GM15510 (cell line): ENCODE results near the gene CDC42SE2.

Experiments
- POLR2A ChIP-seq: IDR thresholded peaks from 3 replicates; pipeline ENCODE4 v1.6.1; 2011; ENCODE audit warnings: borderline replicate concordance; ENCODE audit not compliant: insufficient read length; ENCODE audit errors: extremely low read depth

Gene CDC42SE2

DNA sequence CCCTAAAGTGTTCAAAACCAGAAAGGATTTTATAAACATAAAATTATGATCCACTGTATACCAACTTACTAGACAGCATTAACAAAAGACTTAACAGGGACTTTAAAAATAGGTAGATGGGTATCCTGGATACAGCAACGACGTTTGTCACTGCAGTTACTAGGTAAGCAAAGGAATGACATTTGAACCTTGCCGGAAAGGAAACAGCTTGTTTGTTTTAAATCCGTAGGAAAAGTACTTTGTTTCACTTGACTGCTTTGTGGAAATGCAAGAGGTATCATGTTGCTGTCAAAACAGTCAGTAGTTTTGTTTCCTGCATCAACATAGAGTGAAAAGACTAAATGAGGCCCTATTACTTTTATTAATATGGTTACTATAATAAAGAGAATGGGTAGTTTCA, 122.9 kb downstream of the CDC42SE2 start:
- no peak for TF ChIP-seq POLR2A

GRCh38 chr5:131387255-131387654, 123.4 kb downstream of the CDC42SE2 start:
- no peak for TF ChIP-seq POLR2A

- TF ChIP-seq POLR2A: no peak
These were observed 125.4 kb downstream of the CDC42SE2 start for GRCh38 chr5:131389096-131389868.

GRCh38 chr5:131389869-131390265, 126.0 kb downstream of the CDC42SE2 start:
- no peak for TF ChIP-seq POLR2A

- TF ChIP-seq POLR2A: no peak
These were observed 128.7 kb downstream of the CDC42SE2 start for GRCh38 chr5:131392466-131393095.

DNA sequence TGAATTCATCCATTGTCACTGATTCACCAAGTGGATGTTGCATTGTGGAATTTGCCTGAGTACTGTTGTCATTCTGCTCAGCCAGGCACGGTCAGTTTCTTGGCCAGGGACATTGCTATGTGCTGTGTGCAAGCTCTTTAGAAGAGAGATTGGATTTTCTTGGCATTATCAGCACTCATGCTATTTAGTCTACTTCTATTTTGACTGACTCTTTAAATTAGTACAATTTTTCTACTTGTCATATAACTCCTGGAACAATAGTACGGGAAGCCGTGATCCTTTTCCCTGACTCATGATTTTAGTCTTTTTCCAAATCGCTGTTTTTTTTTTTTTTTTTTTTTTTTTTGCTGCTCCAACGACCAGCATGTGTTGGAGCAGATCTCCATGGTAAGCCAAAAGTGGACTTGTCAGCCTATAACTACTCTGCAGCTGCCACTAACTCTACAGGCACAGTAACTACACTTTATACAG, 129.7 kb downstream of the CDC42SE2 start:
- TF ChIP-seq POLR2A: no peak

DNA sequence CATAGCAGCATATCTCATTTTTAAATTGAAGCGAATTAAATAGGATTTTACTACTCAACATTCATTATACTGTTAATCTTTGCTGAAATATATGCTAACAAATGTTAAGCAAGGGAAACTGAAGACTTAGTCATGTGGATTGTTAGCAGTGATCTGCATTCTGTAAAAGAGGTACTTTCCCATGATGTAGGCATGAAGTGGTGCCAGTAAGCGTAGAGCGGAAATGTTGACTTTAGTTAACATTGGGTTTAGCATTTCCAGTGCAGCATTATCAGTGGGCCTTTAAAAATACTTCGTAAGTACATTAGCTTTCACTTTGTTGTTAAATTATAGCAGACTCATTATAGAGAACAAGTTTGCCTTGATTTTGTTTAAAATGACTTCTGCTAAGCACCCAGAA, 130.3 kb downstream of the CDC42SE2 start:
- no peak for TF ChIP-seq POLR2A

DNA sequence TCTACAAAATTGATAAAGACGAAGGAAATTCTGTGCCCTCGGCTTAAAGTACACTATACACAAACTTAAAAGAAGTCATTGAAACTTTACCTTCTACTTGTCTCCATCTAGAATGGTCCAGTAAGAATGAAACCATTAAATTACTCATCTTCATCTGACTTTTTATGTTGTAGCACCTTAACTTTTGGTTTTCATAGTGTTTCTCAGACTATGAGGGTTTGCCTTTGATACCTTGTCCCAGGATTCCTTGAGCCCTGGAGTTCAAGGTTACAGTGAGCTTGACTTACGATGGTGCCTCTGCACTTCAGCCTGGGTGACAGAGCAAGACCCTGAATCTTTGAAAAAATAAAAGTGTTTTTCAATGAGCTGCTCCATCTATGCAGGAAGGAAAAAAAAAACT, 132.2 kb downstream of the CDC42SE2 start:
- TF ChIP-seq POLR2A: no peak

GRCh38 chr5:131396630-131397273, 132.9 kb downstream of the CDC42SE2 start:
- no peak for TF ChIP-seq POLR2A

GRCh38 chr5:131400585-131400984, 136.7 kb downstream of the CDC42SE2 start:
- TF ChIP-seq POLR2A: no peak

DNA sequence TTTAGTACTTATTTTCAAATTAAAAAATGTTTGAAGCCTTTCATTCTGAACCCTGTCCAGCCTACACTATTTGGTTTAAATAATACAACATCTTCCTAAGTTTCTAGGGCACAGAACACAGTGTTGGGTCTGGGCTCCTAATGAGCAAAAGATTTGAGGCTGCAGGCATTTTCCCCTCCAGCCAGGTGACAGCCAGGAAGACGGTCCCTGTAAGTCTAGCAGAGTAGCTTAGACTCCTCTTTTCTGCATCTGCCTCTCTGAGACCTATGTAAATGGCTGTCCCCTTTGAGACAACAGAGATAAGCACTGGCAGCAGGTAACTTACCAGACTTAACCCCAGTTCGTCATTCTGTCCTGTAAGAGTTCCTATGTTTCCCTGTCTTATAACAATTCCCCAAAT, 141.8 kb downstream of the CDC42SE2 start:
- no peak for TF ChIP-seq POLR2A

DNA sequence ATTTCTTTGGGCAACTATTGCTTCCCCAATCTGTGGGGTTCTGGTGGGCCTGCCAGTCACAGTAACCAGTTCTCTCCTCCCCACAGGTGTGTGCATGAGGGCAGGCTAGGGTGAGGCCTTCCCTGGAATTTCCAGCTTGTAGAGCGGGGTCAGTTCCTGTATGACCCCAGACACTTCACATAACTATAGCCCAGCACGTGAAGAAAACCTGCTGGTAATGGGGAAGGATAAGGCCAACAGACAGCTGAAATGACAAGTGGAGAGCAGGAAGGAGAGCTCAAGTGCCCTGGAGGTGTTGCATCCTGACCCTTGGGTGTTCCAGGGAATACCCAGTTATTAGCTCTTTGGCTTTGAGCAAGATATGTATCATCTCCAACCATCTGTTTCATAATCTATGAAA, 142.2 kb downstream of the CDC42SE2 start:
- no peak for TF ChIP-seq POLR2A

DNA sequence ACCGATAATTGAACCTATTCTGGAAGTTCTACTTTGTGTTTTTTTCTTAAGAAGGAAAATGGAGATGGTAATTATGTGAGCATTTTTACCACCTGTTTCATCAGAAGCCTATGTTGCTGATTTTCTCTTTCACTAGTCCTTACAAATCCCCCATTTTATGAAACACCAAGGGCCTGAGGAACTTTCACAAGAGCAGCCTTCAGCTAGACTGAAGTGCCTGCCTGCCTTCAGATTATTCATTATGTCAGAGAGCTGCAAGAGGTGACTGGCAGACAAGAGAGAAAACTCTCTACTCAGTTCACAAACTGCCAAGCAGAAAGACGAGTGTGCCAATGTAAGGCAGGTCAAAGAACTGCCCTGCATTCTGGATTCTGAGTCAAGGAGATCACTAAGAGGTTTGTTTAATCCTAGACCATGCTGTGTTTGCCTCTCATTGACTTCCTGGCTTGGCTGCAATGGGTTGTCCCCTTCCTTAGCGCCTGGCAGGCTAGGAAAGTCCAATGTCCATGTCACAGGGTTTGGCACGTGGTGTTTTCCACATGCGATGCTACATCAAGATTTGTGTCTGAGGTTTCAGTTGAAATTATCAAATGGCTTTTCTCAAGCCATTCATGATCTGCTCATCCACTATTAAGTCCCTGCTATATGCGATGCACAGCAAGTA, 143.3 kb downstream of the CDC42SE2 start:
- no peak for TF ChIP-seq POLR2A

DNA sequence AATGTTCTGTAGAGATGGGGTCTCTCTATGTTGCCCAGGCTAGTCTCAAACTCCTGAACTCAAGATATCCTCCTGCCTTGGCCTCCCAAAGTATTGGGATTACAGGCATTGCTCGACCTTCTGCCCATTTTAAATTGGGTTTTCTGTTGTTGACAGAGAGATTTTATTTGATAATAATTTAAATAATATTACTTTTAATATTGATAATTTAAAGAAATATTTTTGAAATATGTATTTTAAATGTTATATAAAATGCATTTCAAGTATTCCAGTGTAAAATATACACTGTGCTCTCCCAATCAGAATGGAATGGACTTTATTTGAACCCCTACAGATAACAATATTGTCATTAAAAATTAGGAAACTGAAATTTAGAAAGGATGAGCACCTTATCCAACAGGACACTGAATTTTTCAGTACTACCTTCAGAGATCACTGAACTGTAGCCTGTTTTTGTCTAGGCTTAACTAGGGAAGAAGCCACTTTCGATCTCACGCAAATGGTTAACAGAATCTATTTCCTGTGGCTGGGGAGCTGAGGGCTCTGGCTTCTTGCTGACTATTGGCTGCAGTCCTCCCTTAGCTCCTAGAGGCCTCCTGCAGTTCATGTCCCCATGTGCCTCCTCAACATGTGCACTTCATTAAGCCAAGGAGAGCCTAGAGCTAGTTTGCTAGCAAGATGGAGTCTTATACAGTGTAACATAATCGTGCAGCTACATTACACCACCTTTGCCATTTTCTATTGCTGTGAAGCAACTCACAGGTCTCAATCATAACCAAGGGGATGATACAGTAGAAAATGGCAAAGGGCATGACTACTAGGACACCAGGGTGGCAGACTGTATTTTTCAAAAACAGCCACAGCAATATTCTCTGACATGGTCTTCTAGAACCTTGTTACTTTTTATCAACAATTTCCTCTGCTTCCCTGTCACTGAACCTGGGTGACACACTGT, 150.0 kb downstream of the CDC42SE2 start:
- no peak for TF ChIP-seq POLR2A

GRCh38 chr5:131416729-131417128, 152.9 kb downstream of the CDC42SE2 start:
- TF ChIP-seq POLR2A: no peak
